Ecto neural progenitor cell (in vitro differentiated cells): ENCODE data around the gene TIE1.

Experiments used
- DNase-seq: peaks from one replicate; pipeline ENCODE4 v3.0.0-alpha.2; 2018; ENCODE audit warnings: low spot score

Gene TIE1

DNA sequence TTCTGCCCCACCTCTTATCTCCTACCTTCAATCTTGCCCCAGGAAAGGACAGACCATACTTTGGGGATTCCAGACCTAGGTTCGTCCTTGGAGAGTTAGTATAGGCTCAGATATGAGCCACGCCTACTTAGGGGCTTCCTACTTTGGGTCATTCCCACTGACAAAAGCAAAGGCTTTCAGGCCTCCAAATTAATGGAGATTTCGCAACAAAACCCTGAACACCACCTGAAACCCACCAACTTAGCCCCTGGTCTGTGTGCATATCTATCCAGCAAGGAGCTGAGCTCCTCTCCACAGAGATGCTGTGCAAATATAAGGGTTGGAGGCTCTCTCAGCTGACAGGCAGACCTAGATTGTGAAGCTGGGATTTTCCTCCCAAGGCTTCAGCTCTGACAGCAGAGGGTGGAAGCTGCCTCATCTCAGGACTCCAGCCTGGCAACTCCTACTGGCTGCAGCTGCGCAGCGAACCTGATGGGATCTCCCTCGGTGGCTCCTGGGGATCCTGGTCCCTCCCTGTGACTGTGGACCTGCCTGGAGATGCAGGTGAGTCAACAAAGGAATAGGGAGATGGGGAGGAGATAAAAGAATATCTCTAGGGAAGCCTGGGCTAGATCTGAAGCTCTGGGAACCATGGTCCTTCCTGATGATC lies 38.9 kb downstream of the TIE1 start:
- no peak for DNase-seq

DNA sequence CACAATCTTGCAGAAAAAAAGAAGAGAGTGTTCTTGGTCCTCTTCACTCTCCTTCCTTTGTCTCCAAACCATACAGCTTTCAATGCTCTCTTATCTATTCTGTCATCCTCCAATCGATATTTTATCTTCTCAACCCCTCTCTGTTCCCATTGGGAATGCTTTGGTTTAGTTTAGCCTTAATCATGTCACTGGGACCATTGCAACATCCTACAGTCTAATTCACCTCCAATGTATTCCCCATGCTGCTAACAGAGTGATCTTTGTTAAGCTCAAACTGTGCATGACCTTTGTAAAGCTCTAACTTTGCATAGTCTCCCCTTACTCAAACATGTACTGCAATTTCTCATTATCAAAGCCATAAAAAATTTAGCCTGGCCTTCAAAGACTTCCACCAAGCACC lies 39.8 kb downstream of the TIE1 start:
- DNase-seq: no peak

DNA sequence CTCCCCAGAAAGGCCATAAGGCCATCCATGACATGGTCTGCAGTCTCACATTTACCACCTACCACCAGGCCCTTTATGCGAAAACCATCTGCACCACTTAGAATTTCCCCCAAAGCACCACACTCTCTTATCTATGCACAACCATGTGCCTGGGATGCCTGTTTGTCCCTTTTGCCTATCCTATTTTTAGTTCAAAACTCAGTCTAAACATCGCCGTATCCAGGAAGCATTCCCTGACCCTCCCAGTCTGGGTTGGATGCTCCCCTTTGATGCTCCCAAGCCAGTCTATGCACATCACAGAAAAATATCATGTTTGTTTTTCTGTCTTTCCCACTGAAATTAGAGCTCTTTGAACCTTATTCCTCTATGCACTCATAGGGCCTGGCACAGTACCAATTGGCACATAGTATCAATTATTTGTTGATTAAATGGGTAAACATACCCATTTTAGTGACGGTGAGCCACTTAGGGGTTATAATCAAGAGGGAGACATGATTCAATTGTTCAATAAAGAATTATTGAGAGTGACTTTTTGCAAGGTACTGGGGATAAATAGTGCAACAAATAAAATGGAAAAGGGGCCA lies 43.6 kb downstream of the TIE1 start:
- no peak for DNase-seq

DNA sequence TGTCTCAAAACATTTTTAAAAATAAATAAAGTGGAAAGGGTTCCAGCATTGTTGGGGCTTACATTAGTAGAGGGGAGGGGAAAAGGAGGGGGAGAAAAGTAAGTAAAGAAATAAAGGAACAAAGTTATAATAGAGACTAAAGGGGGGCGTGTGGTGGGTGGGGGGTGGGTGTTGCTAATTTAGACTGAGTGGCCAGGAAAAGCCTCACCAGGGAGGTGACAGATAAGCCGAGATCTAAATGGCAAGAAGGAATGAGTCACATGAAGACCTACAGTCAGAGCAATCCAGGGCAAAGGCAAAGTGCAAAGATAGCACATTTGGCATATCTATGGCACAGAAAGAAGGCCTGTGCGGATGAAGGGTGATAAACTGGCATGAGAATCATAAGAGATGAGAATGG lies 44.3 kb downstream of the TIE1 start:
- no peak for DNase-seq

DNA sequence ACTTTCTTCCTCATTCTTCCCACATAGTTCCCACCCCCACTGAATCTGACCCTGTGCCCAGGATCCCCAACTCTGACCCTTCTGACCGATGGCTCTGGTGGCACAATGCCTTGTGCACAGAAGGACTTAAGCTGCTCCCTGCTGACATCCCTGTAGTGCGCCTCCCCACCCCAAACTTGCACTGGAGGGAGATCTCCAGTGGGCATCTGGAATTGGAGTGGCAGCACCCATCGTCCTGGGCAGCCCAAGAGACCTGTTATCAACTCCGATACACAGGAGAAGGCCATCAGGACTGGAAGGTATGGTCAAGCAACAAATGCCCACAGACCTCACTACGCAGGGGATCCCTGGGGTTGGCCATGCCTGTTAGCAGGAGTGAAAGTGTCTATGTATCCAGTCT lies 45.9 kb downstream of the TIE1 start:
- DNase-seq: no peak

DNA sequence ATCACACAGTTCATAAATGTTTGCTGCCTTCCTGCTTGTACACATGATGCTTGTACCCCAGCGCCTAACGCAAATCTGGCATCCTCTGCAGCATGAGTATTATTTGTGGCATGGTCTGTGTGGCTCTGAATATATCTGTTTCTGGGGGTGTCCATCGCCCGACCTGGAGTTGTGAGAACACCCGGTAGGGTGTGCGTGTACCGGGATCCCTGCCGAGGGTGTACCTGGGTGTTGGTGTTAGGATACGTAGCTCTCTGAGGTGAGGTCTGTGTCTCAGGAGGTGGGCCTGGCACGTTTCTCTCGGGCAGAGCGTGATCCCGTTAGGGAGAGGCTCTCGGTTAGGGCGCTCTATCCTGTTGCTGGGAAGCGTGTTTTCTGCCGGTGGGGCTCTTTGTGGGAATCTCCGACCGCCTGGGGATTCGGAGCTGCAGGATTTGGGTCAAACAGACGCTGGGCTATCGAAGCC lies 47.6 kb downstream of the TIE1 start:
- peak; percentile 57 for DNase-seq

DNA sequence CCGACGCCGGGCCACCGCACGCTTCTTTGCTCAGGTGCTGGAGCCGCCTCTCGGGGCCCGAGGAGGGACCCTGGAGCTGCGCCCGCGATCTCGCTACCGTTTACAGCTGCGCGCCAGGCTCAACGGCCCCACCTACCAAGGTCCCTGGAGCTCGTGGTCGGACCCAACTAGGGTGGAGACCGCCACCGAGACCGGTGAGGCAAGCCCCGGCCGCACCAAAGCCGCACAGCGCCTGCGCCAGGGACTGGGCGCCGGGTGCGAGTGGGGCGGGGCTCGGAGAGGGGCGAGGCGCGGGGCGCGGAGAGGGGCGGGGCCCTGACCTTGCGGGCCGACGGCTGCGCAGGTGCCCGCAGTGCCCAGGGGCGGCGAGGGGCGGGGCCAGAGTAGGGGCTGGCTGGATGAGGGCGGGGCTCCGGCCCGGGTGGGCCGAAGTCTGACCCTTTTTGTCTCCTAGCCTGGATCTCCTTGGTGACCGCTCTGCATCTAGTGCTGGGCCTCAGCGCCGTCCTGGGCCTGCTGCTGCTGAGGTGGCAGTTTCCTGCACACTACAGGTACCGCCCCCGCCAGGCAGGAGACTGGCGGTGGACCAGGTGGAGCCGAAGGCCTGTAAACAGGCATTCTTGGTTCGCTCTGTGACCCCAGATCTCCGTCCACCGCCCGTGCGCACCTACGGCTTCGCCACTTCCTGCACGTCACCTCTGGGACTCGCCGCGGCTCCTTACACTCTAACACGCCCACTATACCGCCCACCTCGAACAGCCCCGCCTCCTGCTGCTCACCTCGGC lies 48.2 kb downstream of the TIE1 start:
- peak; percentile 96 for DNase-seq

DNA sequence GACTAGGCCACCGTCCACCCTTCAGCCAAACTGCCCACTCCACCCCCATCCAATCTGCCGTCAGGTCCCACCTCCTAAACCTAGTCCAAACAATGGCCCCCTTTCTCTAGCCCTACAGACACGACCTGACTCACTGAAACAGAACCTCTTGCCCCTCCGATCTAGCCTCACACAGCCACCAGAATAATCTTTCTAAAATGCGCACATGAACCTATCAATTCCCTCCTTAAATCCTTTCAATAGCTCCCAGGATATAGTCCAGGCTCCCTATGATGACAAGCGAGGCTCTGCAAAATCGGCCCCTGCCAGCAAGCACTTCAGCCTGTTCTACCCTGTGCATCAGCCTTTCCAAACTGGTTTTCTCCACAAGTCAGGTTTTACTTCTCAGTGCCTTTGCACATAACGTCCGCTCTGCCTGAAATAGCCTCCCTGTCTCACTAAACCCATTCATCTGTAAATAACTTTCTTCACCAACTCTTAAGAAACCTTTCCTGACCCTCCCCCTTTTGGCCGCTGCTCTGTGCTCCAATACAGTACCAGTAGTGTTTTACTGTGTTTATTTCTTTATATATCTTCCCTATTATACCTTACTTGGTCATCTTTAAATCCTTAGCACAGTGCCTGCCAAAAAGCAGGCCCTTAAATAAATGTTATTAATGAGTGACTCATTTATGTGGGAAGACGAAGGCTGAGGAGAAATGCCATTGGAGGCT lies 49.0 kb downstream of the TIE1 start:
- no peak for DNase-seq

DNA sequence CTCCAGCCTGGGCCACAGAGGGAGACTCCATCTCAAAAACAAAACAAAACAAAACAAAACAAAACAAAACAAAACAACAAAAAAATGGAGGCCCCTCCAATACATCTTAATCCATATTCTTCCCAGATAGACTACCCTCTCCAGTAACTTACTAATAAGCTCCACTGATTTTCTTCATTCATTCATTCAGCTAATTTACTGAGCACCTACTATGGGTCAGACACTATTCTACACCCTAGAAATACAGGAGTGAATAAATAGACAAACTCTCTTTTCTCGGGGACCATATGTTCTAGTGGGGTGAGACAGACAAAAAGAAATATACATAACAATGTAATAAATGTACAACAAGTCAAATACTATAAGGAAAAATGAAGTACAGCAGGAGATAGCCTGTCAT lies 50.2 kb downstream of the TIE1 start:
- no peak for DNase-seq

DNA sequence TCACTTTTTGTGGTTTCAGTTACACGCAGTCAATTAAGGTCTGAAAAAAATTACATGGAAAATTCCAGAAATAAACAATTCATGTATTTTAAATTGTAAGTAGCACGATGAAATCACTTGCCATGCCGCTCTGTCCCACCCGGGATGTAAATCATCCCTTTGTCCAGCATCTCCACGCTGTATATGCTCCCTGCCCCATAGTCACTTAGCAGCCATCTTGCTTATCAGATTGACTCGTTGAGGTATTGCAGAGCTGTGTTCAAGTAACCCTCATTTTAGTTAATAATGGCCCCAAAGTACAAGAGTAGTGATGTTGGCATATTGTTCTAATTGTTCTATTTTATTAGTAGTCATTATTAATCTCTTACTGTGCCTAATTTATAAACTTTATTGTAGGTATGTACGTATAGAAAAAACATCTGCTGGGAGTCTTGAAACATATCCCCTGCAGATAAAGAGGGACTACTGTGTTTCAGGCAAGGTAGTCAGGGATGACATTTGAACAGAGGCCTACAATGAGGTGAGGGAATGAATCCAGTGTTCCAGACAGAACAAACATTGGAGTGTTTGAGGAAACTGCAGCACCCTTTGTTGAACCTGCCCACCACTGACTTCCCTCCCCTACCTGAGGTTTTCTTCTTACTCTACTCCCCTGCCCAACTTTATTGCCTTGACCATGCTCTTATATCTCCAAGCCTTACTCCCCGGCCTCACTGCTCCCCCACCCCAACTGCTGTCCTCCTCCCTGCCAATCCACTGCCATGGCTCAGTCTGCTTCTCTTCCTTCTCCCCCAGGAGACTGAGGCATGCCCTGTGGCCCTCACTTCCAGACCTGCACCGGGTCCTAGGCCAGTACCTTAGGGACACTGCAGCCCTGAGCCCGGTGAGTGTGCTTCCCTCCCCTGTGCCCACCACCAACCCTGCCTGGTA lies 50.9 kb downstream of the TIE1 start:
- DNase-seq: no peak

DNA sequence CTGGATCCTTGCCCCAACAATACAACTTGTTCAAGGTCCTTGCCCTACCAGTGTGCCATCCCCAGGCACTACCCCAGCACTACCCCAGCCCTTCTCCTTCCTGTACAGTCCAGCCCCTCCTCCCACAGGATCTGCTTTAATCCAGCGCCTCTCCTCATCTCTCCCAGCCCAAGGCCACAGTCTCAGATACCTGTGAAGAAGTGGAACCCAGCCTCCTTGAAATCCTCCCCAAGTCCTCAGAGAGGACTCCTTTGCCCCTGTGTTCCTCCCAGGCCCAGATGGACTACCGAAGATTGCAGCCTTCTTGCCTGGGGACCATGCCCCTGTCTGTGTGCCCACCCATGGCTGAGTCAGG lies 51.5 kb downstream of the TIE1 start:
- no peak for DNase-seq

DNA sequence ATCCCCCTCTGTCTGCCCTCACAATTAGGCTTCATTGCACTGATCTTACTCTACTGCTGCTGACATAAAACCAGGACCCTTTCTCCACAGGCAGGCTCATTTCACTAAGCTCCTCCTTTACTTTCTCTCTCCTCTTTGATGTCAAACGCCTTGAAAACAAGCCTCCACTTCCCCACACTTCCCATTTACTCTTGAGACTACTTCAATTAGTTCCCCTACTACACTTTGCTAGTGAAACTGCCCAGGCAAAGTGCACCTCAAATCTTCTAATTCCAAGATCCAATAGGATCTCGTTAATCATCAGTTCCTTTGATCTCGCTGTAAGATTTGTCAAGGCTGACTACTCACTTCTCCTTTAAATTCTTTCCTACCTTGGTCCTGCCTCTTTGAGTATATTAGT lies 52.1 kb downstream of the TIE1 start:
- DNase-seq: no peak

DNA sequence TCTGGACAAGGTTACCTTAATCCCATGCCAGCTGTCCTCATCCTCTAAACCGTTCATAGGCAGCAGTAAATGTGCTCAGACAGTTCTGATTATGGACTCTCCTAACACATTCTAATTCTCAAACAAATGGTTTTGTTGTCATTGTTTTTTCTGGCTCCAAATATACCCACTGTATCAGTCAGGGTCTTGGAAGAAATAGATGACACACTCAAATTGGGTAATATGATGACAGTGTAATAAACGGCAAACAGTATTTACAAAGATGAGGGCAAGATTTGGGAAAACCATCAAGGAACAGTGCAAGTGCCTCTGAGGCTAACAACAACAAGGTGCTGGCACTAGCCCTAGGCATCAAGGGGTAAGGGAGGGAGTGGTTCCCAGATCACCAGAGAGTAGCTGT lies 53.7 kb downstream of the TIE1 start:
- DNase-seq: no peak

DNA sequence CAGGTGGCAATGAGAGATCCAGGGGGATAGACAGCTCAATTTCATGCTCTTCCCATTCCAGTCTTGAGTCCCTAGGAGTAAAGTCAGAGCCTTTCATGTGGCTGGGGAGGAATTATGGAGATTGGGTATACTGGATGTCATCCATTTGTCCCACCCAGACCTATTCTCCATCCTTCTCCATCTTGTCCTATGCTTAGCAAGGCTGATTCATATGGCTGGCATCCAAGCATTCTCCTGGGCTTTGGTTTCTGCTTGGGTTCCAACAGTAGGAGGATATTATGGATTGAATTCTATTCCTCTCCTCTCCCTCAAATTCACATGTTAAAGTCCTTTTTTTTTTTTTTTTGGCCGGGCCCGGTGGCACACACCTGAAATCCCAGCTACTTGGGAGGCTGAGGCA lies 54.2 kb downstream of the TIE1 start:
- no peak for DNase-seq

DNA sequence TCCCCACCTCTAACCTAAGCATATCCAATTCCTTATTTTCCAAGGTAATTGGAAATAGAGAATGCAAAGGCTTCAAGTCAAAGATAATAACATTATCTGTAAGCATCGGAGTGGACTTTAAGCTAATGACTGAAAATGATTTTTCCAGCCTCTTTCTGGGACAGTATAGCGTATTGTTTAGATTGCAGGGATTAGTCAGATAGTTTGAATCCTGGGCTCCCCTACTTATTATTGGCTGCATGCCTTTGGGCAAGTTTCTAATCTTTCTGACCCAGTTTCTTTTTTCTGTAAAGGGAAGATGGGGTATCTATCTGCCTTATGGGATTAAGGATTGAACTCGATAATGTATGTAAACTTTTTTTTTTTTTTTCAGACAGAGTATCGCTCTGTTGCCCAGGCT lies 56.5 kb downstream of the TIE1 start:
- no peak for DNase-seq

DNA sequence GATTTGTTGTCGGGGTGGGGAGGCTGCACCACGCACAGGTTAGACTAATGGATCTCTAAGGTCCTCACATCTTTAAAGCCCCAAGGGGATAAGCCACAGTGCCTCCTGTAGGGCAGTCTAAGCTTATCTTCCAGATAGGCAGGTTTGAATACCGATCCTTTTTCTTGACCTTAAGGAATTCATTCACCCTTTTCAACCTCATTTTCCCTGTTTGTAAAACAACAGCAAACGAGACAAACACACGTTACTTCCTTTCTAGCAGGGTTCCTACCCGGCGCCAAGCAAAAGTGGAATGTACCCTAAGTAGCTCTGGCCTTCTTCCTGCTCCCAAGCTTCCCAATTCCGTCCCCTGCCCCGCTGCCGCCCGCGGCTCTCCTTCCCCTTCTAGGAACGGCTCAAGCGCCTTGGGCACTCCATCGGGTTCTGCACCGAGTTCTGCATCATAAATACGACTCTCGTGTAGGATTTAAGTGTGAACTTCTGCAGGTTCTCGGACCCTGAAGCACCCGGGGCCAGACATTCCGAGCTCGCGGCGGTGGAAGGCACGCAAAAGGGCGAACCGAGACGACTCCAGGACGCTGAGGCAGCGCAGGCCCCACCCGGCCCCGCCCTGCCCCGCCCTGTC lies 57.5 kb downstream of the TIE1 start:
- DNase-seq: no peak

DNA sequence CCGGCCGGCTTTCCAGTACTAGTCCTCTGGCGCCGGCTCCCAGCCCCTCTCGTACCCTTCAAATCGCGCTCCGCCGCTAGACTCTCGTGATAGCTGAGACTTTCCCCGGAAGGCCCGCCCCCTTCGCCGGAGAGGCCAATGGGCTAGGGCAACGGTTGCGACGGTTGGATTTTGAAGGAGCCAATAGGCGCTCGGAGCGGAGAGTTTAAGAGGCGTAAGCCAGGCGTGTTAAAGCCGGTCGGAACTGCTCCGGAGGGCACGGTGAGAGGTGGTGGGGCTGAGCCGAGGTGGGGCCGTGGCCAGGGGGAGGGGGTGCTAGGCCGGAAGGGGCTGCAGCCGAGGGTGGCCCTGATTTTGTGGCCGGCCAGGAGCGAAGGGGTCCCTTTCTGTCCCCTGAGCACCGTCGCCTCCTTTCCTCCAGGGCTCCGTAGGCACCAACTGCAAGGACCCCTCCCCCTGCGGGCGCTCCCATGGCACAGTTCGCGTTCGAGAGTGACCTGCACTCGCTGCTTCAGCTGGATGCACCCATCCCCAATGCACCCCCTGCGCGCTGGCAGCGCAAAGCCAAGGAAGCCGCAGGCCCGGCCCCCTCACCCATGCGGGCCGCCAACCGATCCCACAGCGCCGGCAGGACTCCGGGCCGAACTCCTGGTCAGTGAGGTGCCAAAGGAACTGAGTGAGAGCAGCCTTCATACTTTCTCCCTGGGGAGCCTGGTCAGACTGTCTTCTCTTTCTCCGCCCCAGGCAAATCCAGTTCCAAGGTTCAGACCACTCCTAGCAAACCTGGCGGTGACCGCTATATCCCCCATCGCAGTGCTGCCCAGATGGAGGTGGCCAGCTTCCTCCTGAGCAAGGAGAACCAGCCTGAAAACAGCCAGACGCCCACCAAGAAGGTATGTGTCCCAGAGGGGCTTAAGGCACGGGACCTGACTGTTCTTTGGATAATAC lies 58.2 kb downstream of the TIE1 start, which contains the start of gene CDC20:
Gene CDC20, plus strand, starts transcription at position 236 of the 948 bp plus-strand sequence. Its CDS starts 235 bp downstream, at position 471.
- peak; percentile 100 for DNase-seq

DNA sequence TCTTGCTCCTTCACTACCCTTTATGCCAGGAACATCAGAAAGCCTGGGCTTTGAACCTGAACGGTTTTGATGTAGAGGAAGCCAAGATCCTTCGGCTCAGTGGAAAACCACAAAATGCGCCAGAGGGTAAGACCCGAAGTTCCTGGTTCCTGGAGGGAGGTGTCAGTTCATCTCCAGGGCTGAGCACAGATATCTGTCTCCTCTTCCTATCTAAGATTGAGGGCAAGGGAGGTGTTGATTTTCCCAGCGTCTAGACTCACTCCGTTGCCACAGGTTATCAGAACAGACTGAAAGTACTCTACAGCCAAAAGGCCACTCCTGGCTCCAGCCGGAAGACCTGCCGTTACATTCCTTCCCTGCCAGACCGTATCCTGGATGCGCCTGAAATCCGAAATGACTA lies 58.9 kb downstream of the TIE1 start:
- DNase-seq: no peak

DNA sequence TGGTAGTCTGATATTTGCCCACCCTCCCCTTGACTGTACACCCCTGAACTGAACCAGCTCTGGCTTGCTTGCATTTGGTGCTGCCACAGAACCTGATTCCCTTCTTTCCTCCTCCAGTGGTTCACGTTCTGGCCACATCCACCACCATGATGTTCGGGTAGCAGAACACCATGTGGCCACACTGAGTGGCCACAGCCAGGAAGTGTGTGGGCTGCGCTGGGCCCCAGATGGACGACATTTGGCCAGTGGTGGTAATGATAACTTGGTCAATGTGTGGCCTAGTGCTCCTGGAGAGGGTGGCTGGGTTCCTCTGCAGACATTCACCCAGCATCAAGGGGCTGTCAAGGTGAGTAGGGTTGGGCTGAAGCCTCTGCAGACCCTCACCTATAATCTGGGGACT lies 59.8 kb downstream of the TIE1 start:
- no peak for DNase-seq
